ENCODE results near the gene GCLM. TPM values are rescaled to one million over a fixed set of nuclear protein-coding genes. Genes with fewer than 3 reads are reported as not detected.

The GCLM gene
- total RNA-seq, 1 experiment from 2014 or later = 28.9 TPM

DNA sequence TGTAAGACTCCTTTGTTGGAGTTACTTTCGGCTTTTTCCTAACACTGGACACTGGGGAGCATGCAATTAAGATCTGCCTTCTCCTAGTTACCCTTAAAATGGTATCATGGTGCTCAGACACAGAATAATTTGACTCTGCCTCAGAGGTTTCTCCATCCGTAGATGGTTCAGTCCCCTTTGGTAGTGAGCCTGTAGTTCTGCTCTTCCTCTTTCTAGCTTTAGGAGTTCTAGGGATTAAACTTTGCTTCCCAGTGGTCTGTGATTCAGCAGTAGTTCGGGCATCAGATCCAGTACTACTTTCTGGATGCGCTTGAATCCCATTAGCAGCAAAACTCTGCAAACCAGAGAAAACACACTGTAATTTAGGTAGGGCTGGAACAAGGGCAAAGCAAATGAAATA is 31.7 kb downstream of the GCLM start:
- intact Hi-C loops (cut with micrococcal nuclease) = loop anchor here (10.0 kb wide), 1 partner anchor 793 kb away; no protein-coding TSS in a partner anchor
- Histone ChIP-seq H2AFZ (ENCODE audit: low read depth, low read length, poor library complexity, severe bottlenecking) (no peak overlapping the region), H3K9ac (ENCODE audit: low read length) (peak overlapping the region; percentile 94; the same call in 1 of the 2 replicates), H3K4me3 (replicated peaks in 1 of 2; ENCODE audit: low read depth in 1 of 2, low read length in 2 of 2) (peak overlapping the region; percentile 89 to 94; a peak in 3 of 4 replicates), H3K9me2 (ENCODE audit: insufficient read depth) (no peaks in the 10 kb centered on the region), H3K27ac (ENCODE audit: low read depth, low read length) (no peak overlapping the region), H3K79me2 (ENCODE audit: insufficient read depth, low read length) (peaks cover 63% of the 10 kb centered on the region), H3K36me3 (ENCODE audit: control insufficient read depth in 1 of 2, insufficient read depth in 2 of 2, low read length in 2 of 2) (peaks cover 35 to 43% of the 10 kb centered on the region in 2 experiments), H3K27me3 (ENCODE audit: insufficient read depth, low read length) (no peaks in the 10 kb centered on the region), H3K4me2 (ENCODE audit: low read length) (peak overlapping the region; percentile 86), H4K20me1 (ENCODE audit: insufficient read depth) (peaks cover 24% of the 10 kb centered on the region; the same call in 1 of the 2 replicates), H3K4me1 (ENCODE audit: control insufficient read depth in 1 of 2, insufficient read depth in 2 of 2, low read length in 2 of 2) (peaks cover 12 to 17% of the 10 kb centered on the region in 2 experiments), H3K9me3 (ENCODE audit: control insufficient read depth in 1 of 2, insufficient read depth in 1 of 2, low read depth in 1 of 2, low read length in 2 of 2) (no peaks in the 10 kb centered on the region)
- no TSS peak for BruUV-seq (replicated peaks)
- RAD21 ChIA-PET (ENCODE audit: low non-redundant PET in 1 of 2, low total read pairs in 2 of 2, uncharacterized antibody in 2 of 2, unreplicated experiment in 2 of 2) = no interaction called here
- ATAC-seq (no peak), DNase-seq (ENCODE audit: low read depth, low spot score) (no peak)
- TF ChIP-seq CBX3 (IDR thresholded peaks at IDR 0.05; ENCODE audit: low read depth) (no peak), MAX (IDR thresholded peaks at IDR 0.05) (no peak), JUND (IDR thresholded peaks at IDR 0.05) (no peak), TCF7L2 (IDR thresholded peaks at IDR 0.05; ENCODE audit: borderline replicate concordance, extremely low read depth, insufficient read depth, insufficient read length) (no peak), ZNF274 (IDR thresholded peaks at IDR 0.05; ENCODE audit: low read depth, low read length) (no peak), ELF1 (IDR thresholded peaks at IDR 0.05; ENCODE audit: borderline replicate concordance, low read depth) (no peak), FOSL1 (IDR thresholded peaks at IDR 0.05; ENCODE audit: low read depth) (no peak), ZFX (IDR thresholded peaks at IDR 0.05) (no peak), CEBPB (IDR thresholded peaks at IDR 0.05; ENCODE audit: low read depth) (no peak), EGR1 (IDR thresholded peaks at IDR 0.05; ENCODE audit: low read depth) (no peak), RAD21 (IDR thresholded peaks at IDR 0.05; ENCODE audit: low read depth) (no peak), POLR2AphosphoS5 (IDR thresholded peaks at IDR 0.05; ENCODE audit: low read depth, low read length) (no peak), EZH2phosphoT487 (IDR thresholded peaks at IDR 0.05; ENCODE audit: borderline replicate concordance) (no peak), CTCF (IDR thresholded peaks at IDR 0.05 in 2 of 3, conservative IDR thresholded peaks at IDR 0.05 in 1 of 3; ENCODE audit: borderline replicate concordance in 1 of 3, insufficient read depth in 1 of 3, low read depth in 2 of 3, low read length in 2 of 3) (no peak), POLR2A (IDR thresholded peaks at IDR 0.05; ENCODE audit: borderline replicate concordance, extremely low read depth, insufficient read depth, insufficient read length) (no peak), SP1 (IDR thresholded peaks at IDR 0.05; ENCODE audit: low read depth) (no peak), SRF (IDR thresholded peaks at IDR 0.05; ENCODE audit: low read depth) (no peak)
- TF ChIP-seq, protein P1, sequence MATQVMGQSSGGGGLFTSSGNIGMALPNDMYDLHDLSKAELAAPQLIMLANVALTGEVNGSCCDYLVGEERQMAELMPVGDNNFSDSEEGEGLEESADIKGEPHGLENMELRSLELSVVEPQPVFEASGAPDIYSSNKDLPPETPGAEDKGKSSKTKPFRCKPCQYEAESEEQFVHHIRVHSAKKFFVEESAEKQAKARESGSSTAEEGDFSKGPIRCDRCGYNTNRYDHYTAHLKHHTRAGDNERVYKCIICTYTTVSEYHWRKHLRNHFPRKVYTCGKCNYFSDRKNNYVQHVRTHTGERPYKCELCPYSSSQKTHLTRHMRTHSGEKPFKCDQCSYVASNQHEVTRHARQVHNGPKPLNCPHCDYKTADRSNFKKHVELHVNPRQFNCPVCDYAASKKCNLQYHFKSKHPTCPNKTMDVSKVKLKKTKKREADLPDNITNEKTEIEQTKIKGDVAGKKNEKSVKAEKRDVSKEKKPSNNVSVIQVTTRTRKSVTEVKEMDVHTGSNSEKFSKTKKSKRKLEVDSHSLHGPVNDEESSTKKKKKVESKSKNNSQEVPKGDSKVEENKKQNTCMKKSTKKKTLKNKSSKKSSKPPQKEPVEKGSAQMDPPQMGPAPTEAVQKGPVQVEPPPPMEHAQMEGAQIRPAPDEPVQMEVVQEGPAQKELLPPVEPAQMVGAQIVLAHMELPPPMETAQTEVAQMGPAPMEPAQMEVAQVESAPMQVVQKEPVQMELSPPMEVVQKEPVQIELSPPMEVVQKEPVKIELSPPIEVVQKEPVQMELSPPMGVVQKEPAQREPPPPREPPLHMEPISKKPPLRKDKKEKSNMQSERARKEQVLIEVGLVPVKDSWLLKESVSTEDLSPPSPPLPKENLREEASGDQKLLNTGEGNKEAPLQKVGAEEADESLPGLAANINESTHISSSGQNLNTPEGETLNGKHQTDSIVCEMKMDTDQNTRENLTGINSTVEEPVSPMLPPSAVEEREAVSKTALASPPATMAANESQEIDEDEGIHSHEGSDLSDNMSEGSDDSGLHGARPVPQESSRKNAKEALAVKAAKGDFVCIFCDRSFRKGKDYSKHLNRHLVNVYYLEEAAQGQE (IDR thresholded peaks at IDR 0.05; ENCODE audit: low read depth) = no peak
- TF ChIP-seq, protein P2, sequence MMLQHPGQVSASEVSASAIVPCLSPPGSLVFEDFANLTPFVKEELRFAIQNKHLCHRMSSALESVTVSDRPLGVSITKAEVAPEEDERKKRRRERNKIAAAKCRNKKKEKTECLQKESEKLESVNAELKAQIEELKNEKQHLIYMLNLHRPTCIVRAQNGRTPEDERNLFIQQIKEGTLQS (IDR thresholded peaks at IDR 0.05) = no peak
- TF ChIP-seq, protein P3, sequence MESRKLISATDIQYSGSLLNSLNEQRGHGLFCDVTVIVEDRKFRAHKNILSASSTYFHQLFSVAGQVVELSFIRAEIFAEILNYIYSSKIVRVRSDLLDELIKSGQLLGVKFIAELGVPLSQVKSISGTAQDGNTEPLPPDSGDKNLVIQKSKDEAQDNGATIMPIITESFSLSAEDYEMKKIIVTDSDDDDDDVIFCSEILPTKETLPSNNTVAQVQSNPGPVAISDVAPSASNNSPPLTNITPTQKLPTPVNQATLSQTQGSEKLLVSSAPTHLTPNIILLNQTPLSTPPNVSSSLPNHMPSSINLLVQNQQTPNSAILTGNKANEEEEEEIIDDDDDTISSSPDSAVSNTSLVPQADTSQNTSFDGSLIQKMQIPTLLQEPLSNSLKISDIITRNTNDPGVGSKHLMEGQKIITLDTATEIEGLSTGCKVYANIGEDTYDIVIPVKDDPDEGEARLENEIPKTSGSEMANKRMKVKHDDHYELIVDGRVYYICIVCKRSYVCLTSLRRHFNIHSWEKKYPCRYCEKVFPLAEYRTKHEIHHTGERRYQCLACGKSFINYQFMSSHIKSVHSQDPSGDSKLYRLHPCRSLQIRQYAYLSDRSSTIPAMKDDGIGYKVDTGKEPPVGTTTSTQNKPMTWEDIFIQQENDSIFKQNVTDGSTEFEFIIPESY (IDR thresholded peaks at IDR 0.05; ENCODE audit: extremely low read depth, insufficient replicate concordance, low read length) = no peak
- POLR2A ChIA-PET = no interaction called here
- CTCF ChIA-PET = no interaction called here

All from HCT116 (cell line).